ENCODE results near the gene CCDC91. TPM values are rescaled to one million over a fixed set of nuclear protein-coding genes. Genes with fewer than 3 reads are reported as not detected.

Gene CCDC91
- total and polyA plus RNA-seq, 4 experiments from 2014 or later: 56.9 to 88.4 (median 70.8) TPM

DNA sequence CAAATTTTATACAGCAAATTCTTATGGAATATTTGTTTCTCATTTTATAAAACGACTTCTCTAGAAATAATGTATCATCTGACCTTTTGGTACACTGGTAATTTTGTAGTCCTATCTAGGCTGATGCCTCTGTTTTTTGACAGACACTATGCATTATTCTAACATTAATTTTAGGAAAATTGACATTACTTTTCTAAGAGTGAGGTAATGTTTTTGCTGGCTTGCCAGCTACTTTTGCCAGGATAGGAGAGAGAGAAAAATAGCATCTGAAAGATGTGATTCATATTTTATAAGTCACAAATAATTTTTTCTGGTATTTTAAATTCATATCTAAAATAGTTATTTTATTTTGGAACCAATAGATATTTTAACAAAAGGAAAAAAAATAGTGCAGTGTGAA, 153.5 kb downstream of the CCDC91 start:
- Histone ChIP-seq H3K27me3 (ENCODE audit: insufficient read depth, low read length) (no peaks in the 10 kb centered on the region), H3K9me3 (ENCODE audit: control insufficient read depth in 1 of 2, low read length in 2 of 2) (no peaks in the 10 kb centered on the region), H3K36me3 (ENCODE audit: insufficient read depth, low read length) (no peaks in the 10 kb centered on the region), H3K4me3 (ENCODE audit: low read length in 2 of 2) (no peak overlapping the region), H3K4me1 (ENCODE audit: insufficient read depth, low read length) (no peaks in the 10 kb centered on the region), H3K27ac (ENCODE audit: low read depth, low read length) (no peak overlapping the region)
- Mint-ChIP-seq H3K36me3 (peaks cover 19 to 37% of the 10 kb centered on the region in 2 donors), H3K27me3 (no peaks in the 10 kb centered on the region), H3K9me3 (peaks cover 0 to 2% (median 0%) of the 10 kb centered on the region in 8 donors), H3K27ac (no peak overlapping the region), H3K4me3 (no peak overlapping the region), H3K4me1 (peaks cover 0 to 13% (median 4%) of the 10 kb centered on the region in 4 donors)
- DNase-seq: no peak
- ChIA-PET CTCF (ENCODE audit: partially characterized antibody) (no interaction called here), POLR2A (ENCODE audit: partially characterized antibody) (no interaction called here)
- intact Hi-C loops (cut with micrococcal nuclease): no loop called here

- no peak for DNase-seq
- H3K9me3 Mint-ChIP-seq: peaks cover 0 to 5% (median 0%) of the 10 kb centered on the region in 8 donors
These were observed 156.3 kb downstream of the CCDC91 start for GRCh38 chr12:28346567-28346966.

GRCh38 chr12:28349196-28349595, 158.9 kb downstream of the CCDC91 start:
- H3K4me3 ChIP-seq (ENCODE audit: low read length in 2 of 2): no peak overlapping the region
- no peaks in the 10 kb centered on the region for H3K36me3 ChIP-seq (ENCODE audit: insufficient read depth, low read length)
- peaks cover 0 to 7% (median 5%) of the 10 kb centered on the region in 4 donors for H3K4me1 Mint-ChIP-seq
- no peak overlapping the region for H3K27ac Mint-ChIP-seq
- H3K4me3 Mint-ChIP-seq: no peak overlapping the region
- no peak overlapping the region for H3K27ac ChIP-seq (ENCODE audit: low read depth, low read length)
- ChIA-PET POLR2A (ENCODE audit: partially characterized antibody) (no interaction called here), CTCF (ENCODE audit: partially characterized antibody) (no interaction called here)
- peaks cover 0 to 13% (median 0%) of the 10 kb centered on the region in 8 donors for H3K9me3 Mint-ChIP-seq
- peaks cover 50 to 64% of the 10 kb centered on the region in 2 donors for H3K36me3 Mint-ChIP-seq
- H3K27me3 ChIP-seq (ENCODE audit: insufficient read depth, low read length): no peaks in the 10 kb centered on the region
- H3K27me3 Mint-ChIP-seq: no peaks in the 10 kb centered on the region
- no peaks in the 10 kb centered on the region for H3K9me3 ChIP-seq (ENCODE audit: control insufficient read depth in 1 of 2, low read length in 2 of 2)
- intact Hi-C loops (cut with micrococcal nuclease): no loop called here
- no peak for DNase-seq
- no peaks in the 10 kb centered on the region for H3K4me1 ChIP-seq (ENCODE audit: insufficient read depth, low read length)

More at GRCh38 chr12:28346567-28346966, 156.3 kb downstream of the CCDC91 start:
- H3K27ac Mint-ChIP-seq: no peak overlapping the region
- ChIA-PET POLR2A (ENCODE audit: partially characterized antibody) (no interaction called here), CTCF (ENCODE audit: partially characterized antibody) (no interaction called here)
- Histone ChIP-seq H3K27ac (ENCODE audit: low read depth, low read length) (no peak overlapping the region), H3K4me1 (ENCODE audit: insufficient read depth, low read length) (no peaks in the 10 kb centered on the region), H3K27me3 (ENCODE audit: insufficient read depth, low read length) (no peaks in the 10 kb centered on the region), H3K36me3 (ENCODE audit: insufficient read depth, low read length) (no peaks in the 10 kb centered on the region), H3K9me3 (ENCODE audit: control insufficient read depth in 1 of 2, low read length in 2 of 2) (no peaks in the 10 kb centered on the region), H3K4me3 (ENCODE audit: low read length in 2 of 2) (no peak overlapping the region)
- peaks cover 32 to 39% of the 10 kb centered on the region in 2 donors for H3K36me3 Mint-ChIP-seq
- no peak overlapping the region for H3K4me3 Mint-ChIP-seq
- peaks cover 0 to 12% (median 5%) of the 10 kb centered on the region in 4 donors for H3K4me1 Mint-ChIP-seq
- H3K27me3 Mint-ChIP-seq: no peaks in the 10 kb centered on the region
- intact Hi-C loops (cut with micrococcal nuclease): no loop called here

GRCh38 chr12:28350502-28350901, 160.2 kb downstream of the CCDC91 start:
- ChIA-PET POLR2A (ENCODE audit: partially characterized antibody) (no interaction called here), CTCF (ENCODE audit: partially characterized antibody) (no interaction called here)
- Histone ChIP-seq H3K27ac (ENCODE audit: low read depth, low read length) (no peak overlapping the region), H3K9me3 (ENCODE audit: control insufficient read depth in 1 of 2, low read length in 2 of 2) (no peaks in the 10 kb centered on the region), H3K4me1 (ENCODE audit: insufficient read depth, low read length) (no peaks in the 10 kb centered on the region), H3K4me3 (ENCODE audit: low read length in 2 of 2) (no peak overlapping the region), H3K36me3 (ENCODE audit: insufficient read depth, low read length) (no peaks in the 10 kb centered on the region), H3K27me3 (ENCODE audit: insufficient read depth, low read length) (no peaks in the 10 kb centered on the region)
- Mint-ChIP-seq H3K4me1 (peaks cover 0 to 11% (median 10%) of the 10 kb centered on the region in 4 donors), H3K9me3 (peaks cover 0 to 13% (median 0%) of the 10 kb centered on the region in 8 donors), H3K27ac (no peak overlapping the region), H3K27me3 (no peaks in the 10 kb centered on the region), H3K36me3 (peaks cover 55 to 73% of the 10 kb centered on the region in 2 donors), H3K4me3 (no peak overlapping the region)
- intact Hi-C loops (cut with micrococcal nuclease): no loop called here
- DNase-seq: no peak

GRCh38 chr12:28351414-28351813, 161.2 kb downstream of the CCDC91 start:
- H3K36me3 ChIP-seq (ENCODE audit: insufficient read depth, low read length): no peaks in the 10 kb centered on the region
- DNase-seq: no peak
- no peak overlapping the region for H3K4me3 ChIP-seq (ENCODE audit: low read length in 2 of 2)
- ChIA-PET CTCF (ENCODE audit: partially characterized antibody) (no interaction called here), POLR2A (ENCODE audit: partially characterized antibody) (no interaction called here)
- Mint-ChIP-seq H3K36me3 (peaks cover 56 to 82% of the 10 kb centered on the region in 2 donors), H3K4me1 (peaks cover 5 to 16% (median 13%) of the 10 kb centered on the region in 4 donors), H3K27me3 (no peaks in the 10 kb centered on the region), H3K9me3 (peaks cover 0 to 13% (median 0%) of the 10 kb centered on the region in 8 donors), H3K4me3 (no peak overlapping the region), H3K27ac (peak overlapping the region in 1 of 7 donors; percentile 40)
- H3K4me1 ChIP-seq (ENCODE audit: insufficient read depth, low read length): no peaks in the 10 kb centered on the region
- intact Hi-C loops (cut with micrococcal nuclease): no loop called here
- no peak overlapping the region for H3K27ac ChIP-seq (ENCODE audit: low read depth, low read length)
- H3K9me3 ChIP-seq (ENCODE audit: control insufficient read depth in 1 of 2, low read length in 2 of 2): no peaks in the 10 kb centered on the region
- H3K27me3 ChIP-seq (ENCODE audit: insufficient read depth, low read length): no peaks in the 10 kb centered on the region

- Mint-ChIP-seq H3K9me3 (peaks cover 0 to 11% (median 0%) of the 10 kb centered on the region in 8 donors), H3K27me3 (no peaks in the 10 kb centered on the region), H3K4me1 (peaks cover 8 to 21% (median 13%) of the 10 kb centered on the region in 4 donors), H3K4me3 (no peak overlapping the region), H3K36me3 (peaks cover 46 to 66% of the 10 kb centered on the region in 2 donors), H3K27ac (no peak overlapping the region)
- no peak overlapping the region for H3K27ac ChIP-seq (ENCODE audit: low read depth, low read length)
- H3K27me3 ChIP-seq (ENCODE audit: insufficient read depth, low read length): no peaks in the 10 kb centered on the region
- intact Hi-C loops (cut with micrococcal nuclease): no loop called here
- H3K36me3 ChIP-seq (ENCODE audit: insufficient read depth, low read length): no peaks in the 10 kb centered on the region
- H3K4me3 ChIP-seq (ENCODE audit: low read length in 2 of 2): no peak overlapping the region
- POLR2A ChIA-PET (ENCODE audit: partially characterized antibody): no interaction called here
- no peak for DNase-seq
- no peaks in the 10 kb centered on the region for H3K4me1 ChIP-seq (ENCODE audit: insufficient read depth, low read length)
- CTCF ChIA-PET (ENCODE audit: partially characterized antibody): no interaction called here
- H3K9me3 ChIP-seq (ENCODE audit: control insufficient read depth in 1 of 2, low read length in 2 of 2): no peaks in the 10 kb centered on the region
These were observed 164.9 kb downstream of the CCDC91 start for GRCh38 chr12:28355161-28355560.

DNA sequence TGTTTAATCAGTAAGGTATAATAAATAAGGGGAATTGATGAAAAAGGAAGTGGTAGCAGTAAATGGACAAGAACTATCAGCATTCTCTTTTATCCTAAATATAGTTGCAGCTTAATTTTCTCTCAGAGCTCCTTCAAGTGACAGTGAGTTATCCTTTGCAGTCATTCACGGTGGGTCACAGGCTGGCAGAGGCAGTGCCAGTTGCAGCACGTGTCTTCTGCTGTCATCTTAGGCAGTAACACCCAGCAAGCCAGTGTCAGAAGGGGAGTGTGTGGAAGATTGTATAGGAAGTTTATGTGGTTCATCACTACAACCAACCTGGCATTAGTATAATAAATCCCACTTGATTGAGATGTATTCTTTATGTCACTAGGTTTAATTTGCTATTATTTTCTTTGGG, 170.0 kb downstream of the CCDC91 start:
- Mint-ChIP-seq H3K27me3 (no peaks in the 10 kb centered on the region), H3K36me3 (peaks cover 28 to 48% of the 10 kb centered on the region in 2 donors), H3K4me1 (peaks cover 2 to 9% (median 8%) of the 10 kb centered on the region in 4 donors), H3K9me3 (no peaks in the 10 kb centered on the region), H3K4me3 (no peak overlapping the region), H3K27ac (peak overlapping the region in 1 of 7 donors; percentile 36)
- Histone ChIP-seq H3K4me1 (ENCODE audit: insufficient read depth, low read length) (no peaks in the 10 kb centered on the region), H3K36me3 (ENCODE audit: insufficient read depth, low read length) (no peaks in the 10 kb centered on the region), H3K27ac (ENCODE audit: low read depth, low read length) (no peak overlapping the region), H3K27me3 (ENCODE audit: insufficient read depth, low read length) (no peaks in the 10 kb centered on the region), H3K9me3 (ENCODE audit: control insufficient read depth in 1 of 2, low read length in 2 of 2) (no peaks in the 10 kb centered on the region), H3K4me3 (ENCODE audit: low read length in 2 of 2) (no peak overlapping the region)
- no peak for DNase-seq
- intact Hi-C loops (cut with micrococcal nuclease): no loop called here
- POLR2A ChIA-PET (ENCODE audit: partially characterized antibody): no interaction called here
- CTCF ChIA-PET (ENCODE audit: partially characterized antibody): no interaction called here

GRCh38 chr12:28367326-28367725, 177.1 kb downstream of the CCDC91 start:
- Histone ChIP-seq H3K4me1 (ENCODE audit: insufficient read depth, low read length) (no peaks in the 10 kb centered on the region), H3K27ac (ENCODE audit: low read depth, low read length) (no peak overlapping the region), H3K4me3 (ENCODE audit: low read length in 2 of 2) (no peak overlapping the region), H3K27me3 (ENCODE audit: insufficient read depth, low read length) (no peaks in the 10 kb centered on the region), H3K9me3 (ENCODE audit: control insufficient read depth in 1 of 2, low read length in 2 of 2) (peaks cover 3 to 16% of the 10 kb centered on the region in 2 donors), H3K36me3 (ENCODE audit: insufficient read depth, low read length) (peaks cover 6% of the 10 kb centered on the region)
- intact Hi-C loops (cut with micrococcal nuclease): no loop called here
- Mint-ChIP-seq H3K4me3 (no peak overlapping the region), H3K27me3 (no peaks in the 10 kb centered on the region), H3K4me1 (no peaks in the 10 kb centered on the region), H3K9me3 (peaks cover 5 to 54% (median 39%) of the 10 kb centered on the region in 8 donors), H3K27ac (peak overlapping the region in 1 of 7 donors; percentile 37), H3K36me3 (peaks cover 73 to 83% of the 10 kb centered on the region in 2 donors)
- CTCF ChIA-PET (ENCODE audit: partially characterized antibody): no interaction called here
- POLR2A ChIA-PET (ENCODE audit: partially characterized antibody): no interaction called here
- no peak for DNase-seq
